ENCODE data around the gene NIBAN1. TPM values are rescaled to one million over a fixed set of nuclear protein-coding genes. Genes with fewer than 3 reads are reported as not detected.

NIBAN1 gene, protein sequence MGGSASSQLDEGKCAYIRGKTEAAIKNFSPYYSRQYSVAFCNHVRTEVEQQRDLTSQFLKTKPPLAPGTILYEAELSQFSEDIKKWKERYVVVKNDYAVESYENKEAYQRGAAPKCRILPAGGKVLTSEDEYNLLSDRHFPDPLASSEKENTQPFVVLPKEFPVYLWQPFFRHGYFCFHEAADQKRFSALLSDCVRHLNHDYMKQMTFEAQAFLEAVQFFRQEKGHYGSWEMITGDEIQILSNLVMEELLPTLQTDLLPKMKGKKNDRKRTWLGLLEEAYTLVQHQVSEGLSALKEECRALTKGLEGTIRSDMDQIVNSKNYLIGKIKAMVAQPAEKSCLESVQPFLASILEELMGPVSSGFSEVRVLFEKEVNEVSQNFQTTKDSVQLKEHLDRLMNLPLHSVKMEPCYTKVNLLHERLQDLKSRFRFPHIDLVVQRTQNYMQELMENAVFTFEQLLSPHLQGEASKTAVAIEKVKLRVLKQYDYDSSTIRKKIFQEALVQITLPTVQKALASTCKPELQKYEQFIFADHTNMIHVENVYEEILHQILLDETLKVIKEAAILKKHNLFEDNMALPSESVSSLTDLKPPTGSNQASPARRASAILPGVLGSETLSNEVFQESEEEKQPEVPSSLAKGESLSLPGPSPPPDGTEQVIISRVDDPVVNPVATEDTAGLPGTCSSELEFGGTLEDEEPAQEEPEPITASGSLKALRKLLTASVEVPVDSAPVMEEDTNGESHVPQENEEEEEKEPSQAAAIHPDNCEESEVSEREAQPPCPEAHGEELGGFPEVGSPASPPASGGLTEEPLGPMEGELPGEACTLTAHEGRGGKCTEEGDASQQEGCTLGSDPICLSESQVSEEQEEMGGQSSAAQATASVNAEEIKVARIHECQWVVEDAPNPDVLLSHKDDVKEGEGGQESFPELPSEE
- total RNA-seq (2022) = 15.6 and 37.3 TPM in 2 replicates
- percentile 81 among the genes with signal in this experiment for Bru-seq, nascent RNA
- percentile 80 among the genes with signal in this experiment for BruChase-seq, experiment 1, labeled RNA remaining after a 6-hour chase
- percentile 72 among the genes with signal in this experiment for BruChase-seq, experiment 2, labeled RNA remaining after a 2-hour chase
- long read RNA-seq, full-length matches to known transcripts = 7 of 12 reads
- long read RNA-seq, partial matches to known transcripts = 1 of 12 reads
- long read RNA-seq, other reads (novel, unspliced or antisense) = 4 of 12 reads

DNA sequence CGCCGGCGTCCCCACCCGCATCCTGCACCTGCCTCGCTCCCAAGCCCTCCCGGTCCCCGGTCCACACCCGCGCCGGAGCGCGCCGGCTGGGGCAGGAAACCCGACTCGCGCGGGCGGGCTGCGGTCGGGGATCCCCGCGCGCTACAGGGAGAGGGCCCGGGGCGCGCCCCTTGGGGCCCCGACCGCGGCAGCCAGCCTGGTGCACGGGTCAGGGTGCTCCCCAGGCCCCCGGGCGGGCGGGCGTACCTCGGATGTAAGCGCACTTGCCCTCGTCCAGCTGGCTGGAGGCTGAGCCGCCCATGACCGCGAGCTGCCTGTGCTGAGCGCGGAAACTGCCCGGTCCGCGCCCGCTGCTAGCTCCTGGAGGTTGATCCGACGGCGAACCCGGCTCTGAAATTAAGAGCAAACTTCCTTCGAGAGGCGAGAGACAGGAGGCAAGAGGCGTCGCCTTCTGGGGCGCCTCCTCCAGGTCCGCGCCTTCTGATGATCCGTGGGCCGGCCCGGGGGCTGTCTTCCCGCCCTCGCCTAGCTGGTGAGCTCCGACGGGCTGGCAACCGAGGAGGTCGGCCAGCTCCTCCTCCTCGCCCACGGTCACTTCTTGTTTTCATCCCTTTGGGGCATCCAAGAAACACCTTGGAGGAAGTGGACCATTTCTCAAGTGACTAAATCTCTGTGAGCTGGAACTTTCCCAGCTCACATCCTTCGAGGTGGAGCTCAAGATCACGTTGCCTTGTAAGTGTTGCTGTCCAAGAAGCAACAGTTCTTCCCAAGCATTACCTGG, at the start of gene NIBAN1:
Gene NIBAN1 (minus strand): TSS at position 453 of the 781 bp plus-strand sequence. CDS start 152 bp downstream, at position 301.
- ChIA-PET CTCF (interaction anchor here (0.6 to 8.1 kb wide), 8 partner anchors 9 to 696 kb away, joined by 3 to 77 read pairs (median 4); no protein-coding TSS in a partner anchor), POLR2A (interaction anchor here (0.6 to 1.5 kb wide), 8 partner anchors 10 to 180 kb away, joined by 3 to 5 read pairs (median 4); no protein-coding TSS in a partner anchor)
- peak; percentile 30 for DNase-seq (ENCODE audit: unreplicated experiment)
- intact Hi-C loops (cut with micrococcal nuclease) = no loop called here
- Mint-ChIP-seq H3K4me1 (ENCODE audit: insufficient read depth, unreplicated experiment) (peaks cover 6% of the 10 kb centered on the region), H3K36me3 (ENCODE audit: insufficient read depth, unreplicated experiment) (no peaks in the 10 kb centered on the region), H3K4me3 (ENCODE audit: unreplicated experiment) (peak within 1 kb of the TSS; percentile 70), H3K27me3 (ENCODE audit: insufficient read depth, unreplicated experiment) (peaks cover 85% of the 10 kb centered on the region), H3K9me3 (ENCODE audit: unreplicated experiment) (no peaks in the 10 kb centered on the region), H3K27ac (ENCODE audit: low read depth, unreplicated experiment) (peak within 1 kb of the TSS; percentile 44)
- TF ChIP-seq, protein P1, sequence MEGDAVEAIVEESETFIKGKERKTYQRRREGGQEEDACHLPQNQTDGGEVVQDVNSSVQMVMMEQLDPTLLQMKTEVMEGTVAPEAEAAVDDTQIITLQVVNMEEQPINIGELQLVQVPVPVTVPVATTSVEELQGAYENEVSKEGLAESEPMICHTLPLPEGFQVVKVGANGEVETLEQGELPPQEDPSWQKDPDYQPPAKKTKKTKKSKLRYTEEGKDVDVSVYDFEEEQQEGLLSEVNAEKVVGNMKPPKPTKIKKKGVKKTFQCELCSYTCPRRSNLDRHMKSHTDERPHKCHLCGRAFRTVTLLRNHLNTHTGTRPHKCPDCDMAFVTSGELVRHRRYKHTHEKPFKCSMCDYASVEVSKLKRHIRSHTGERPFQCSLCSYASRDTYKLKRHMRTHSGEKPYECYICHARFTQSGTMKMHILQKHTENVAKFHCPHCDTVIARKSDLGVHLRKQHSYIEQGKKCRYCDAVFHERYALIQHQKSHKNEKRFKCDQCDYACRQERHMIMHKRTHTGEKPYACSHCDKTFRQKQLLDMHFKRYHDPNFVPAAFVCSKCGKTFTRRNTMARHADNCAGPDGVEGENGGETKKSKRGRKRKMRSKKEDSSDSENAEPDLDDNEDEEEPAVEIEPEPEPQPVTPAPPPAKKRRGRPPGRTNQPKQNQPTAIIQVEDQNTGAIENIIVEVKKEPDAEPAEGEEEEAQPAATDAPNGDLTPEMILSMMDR (IDR thresholded peaks at IDR 0.05; ENCODE audit: unreplicated experiment) = no peak
- no TSS peak for BruUV-seq (replicated peaks)

DNA sequence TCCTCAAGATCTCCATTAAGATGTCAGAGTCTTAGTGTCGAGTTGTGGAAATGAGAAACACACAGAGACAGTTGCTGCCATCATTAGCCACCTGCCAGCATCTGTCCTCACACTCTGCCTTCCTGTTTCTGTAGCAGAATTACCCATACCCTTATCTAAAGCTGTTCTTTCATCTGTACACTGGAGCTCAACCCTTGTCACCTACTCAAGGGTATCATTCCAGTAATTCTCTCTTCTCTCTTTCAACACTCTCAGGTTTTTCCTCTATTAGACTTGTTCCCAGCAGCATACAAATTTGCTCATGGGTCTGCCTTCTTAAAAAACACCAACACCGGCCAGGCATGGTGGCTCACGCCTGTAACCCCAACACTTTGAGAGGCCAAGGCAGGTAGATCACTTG, 43.7 kb upstream of the NIBAN1 start:
- TF ChIP-seq, protein P1 (IDR thresholded peaks at IDR 0.05; ENCODE audit: unreplicated experiment) = no peak
- ChIA-PET CTCF (interaction anchor here (0.6 to 2.1 kb wide), 6 partner anchors 10 to 229 kb away, joined by 3 to 9 read pairs (median 3); no protein-coding TSS in a partner anchor), POLR2A (interaction anchor here (0.9 to 1.6 kb wide), 4 partner anchors 19 to 546 kb away, joined by 3 to 6 read pairs (median 4); partner anchors contain the start of gene NIBAN1)
- BruUV-seq (replicated peaks) = no TSS peak
- H3K9me3 Mint-ChIP-seq (ENCODE audit: unreplicated experiment) = no peaks in the 10 kb centered on the region
- H3K27me3 Mint-ChIP-seq (ENCODE audit: insufficient read depth, unreplicated experiment) = no peaks in the 10 kb centered on the region
- H3K27ac Mint-ChIP-seq (ENCODE audit: low read depth, unreplicated experiment) = peak overlapping the region; percentile 13
- peaks cover 8% of the 10 kb centered on the region for H3K4me1 Mint-ChIP-seq (ENCODE audit: insufficient read depth, unreplicated experiment)
- H3K4me3 Mint-ChIP-seq (ENCODE audit: unreplicated experiment) = no peak overlapping the region
- intact Hi-C loops (cut with micrococcal nuclease) = no loop called here
- no peaks in the 10 kb centered on the region for H3K36me3 Mint-ChIP-seq (ENCODE audit: insufficient read depth, unreplicated experiment)
- no peak for DNase-seq (ENCODE audit: unreplicated experiment)

DNA sequence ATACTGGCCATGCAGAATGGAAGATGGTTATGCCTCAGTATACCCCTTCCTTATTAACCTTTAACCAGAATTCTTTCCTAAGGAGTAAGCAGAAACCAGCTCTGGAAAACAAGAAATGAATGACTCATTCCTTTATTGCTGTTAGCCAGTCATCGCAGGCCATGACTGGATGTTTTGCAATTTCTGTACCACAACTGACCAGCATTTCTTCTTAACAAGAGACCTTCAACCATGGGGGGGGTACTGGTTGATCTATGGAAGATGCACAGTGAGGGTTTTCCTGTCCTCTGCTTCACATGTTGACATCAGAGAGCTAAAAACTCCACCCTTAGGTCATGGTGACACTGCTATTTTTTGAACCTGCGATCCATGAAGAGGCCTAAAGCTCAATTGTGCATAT, 43.0 kb upstream of the NIBAN1 start:
- peak; percentile 92 for DNase-seq (ENCODE audit: unreplicated experiment)
- Mint-ChIP-seq H3K27me3 (ENCODE audit: insufficient read depth, unreplicated experiment) (no peaks in the 10 kb centered on the region), H3K9me3 (ENCODE audit: unreplicated experiment) (no peaks in the 10 kb centered on the region), H3K4me1 (ENCODE audit: insufficient read depth, unreplicated experiment) (peaks cover 8% of the 10 kb centered on the region), H3K27ac (ENCODE audit: low read depth, unreplicated experiment) (peak overlapping the region; percentile 68), H3K36me3 (ENCODE audit: insufficient read depth, unreplicated experiment) (no peaks in the 10 kb centered on the region), H3K4me3 (ENCODE audit: unreplicated experiment) (no peak overlapping the region)
- TF ChIP-seq, protein P1 (IDR thresholded peaks at IDR 0.05; ENCODE audit: unreplicated experiment) = no peak
- no TSS peak for BruUV-seq (replicated peaks)
- CTCF ChIA-PET = interaction anchor here (0.6 to 2.1 kb wide), 11 partner anchors 9 to 677 kb away, joined by 3 to 9 read pairs (median 3); no protein-coding TSS in a partner anchor
- POLR2A ChIA-PET = interaction anchor here (0.7 to 2.3 kb wide), 10 partner anchors 9 to 546 kb away, joined by 3 to 7 read pairs (median 4); partner anchors contain the start of genes NIBAN1 and RNF2
- intact Hi-C loops (cut with micrococcal nuclease) = no loop called here
